Measurements from ENCODE around the gene NMRAL1.

The NMRAL1 gene

DNA sequence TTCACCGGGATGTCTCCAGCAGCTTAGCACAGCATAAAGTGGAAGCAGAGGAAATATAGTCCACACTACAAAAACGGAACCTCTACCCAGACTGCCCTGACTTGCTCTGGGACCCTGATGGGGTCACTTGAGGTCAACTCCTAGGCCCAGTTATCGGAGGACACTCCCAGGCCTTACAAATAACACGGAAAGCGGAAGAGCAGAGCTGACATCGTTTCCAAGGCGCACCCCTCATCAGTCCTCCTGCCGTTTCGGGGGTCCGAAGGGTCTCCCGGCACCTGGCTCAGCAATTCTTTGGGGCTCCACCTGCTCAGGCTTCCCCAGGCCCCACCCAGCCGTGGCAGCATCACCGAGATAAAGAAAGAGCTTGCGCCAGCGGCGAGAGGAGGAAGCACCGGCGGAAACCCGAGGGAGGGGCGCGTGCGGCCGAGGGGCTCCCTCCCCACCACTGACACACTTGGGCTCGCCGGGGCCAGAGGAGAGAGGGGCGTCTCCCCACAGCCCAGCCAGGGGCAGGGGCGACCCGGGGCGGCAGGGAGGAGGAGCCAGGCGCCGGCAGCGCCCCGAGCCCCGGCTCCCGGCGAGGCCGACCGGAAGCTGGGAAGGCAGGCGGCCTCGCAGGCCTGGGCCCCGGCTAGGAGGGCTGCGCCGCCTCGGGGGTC lies 58.8 kb downstream of the NMRAL1 start:
- H3K79me2 ChIP-seq (ENCODE audit: control insufficient read depth, low read length) = peaks cover 47% of the 10 kb centered on the region
- H3K27ac ChIP-seq (ENCODE audit: low read depth, low read length) = peak overlapping the region; percentile 57
- H3K9me2 ChIP-seq (replicated peaks; ENCODE audit: control insufficient read depth, low read length) = no peaks in the 10 kb centered on the region
- H3K4me1 ChIP-seq (ENCODE audit: control insufficient read depth, low read length) = peaks cover 27% of the 10 kb centered on the region
- TF ChIP-seq EZH2phosphoT487 (IDR thresholded peaks at IDR 0.05; ENCODE audit: borderline replicate concordance, low read length) = no peak
- TF ChIP-seq, protein P1, sequence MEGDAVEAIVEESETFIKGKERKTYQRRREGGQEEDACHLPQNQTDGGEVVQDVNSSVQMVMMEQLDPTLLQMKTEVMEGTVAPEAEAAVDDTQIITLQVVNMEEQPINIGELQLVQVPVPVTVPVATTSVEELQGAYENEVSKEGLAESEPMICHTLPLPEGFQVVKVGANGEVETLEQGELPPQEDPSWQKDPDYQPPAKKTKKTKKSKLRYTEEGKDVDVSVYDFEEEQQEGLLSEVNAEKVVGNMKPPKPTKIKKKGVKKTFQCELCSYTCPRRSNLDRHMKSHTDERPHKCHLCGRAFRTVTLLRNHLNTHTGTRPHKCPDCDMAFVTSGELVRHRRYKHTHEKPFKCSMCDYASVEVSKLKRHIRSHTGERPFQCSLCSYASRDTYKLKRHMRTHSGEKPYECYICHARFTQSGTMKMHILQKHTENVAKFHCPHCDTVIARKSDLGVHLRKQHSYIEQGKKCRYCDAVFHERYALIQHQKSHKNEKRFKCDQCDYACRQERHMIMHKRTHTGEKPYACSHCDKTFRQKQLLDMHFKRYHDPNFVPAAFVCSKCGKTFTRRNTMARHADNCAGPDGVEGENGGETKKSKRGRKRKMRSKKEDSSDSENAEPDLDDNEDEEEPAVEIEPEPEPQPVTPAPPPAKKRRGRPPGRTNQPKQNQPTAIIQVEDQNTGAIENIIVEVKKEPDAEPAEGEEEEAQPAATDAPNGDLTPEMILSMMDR (IDR thresholded peaks at IDR 0.05; ENCODE audit: low read depth, low read length, poor library complexity, severe bottlenecking) = no peak
- H3K36me3 ChIP-seq (ENCODE audit: control insufficient read depth, low read length) = peaks cover 27% of the 10 kb centered on the region
- H3F3A ChIP-seq (ENCODE audit: control insufficient read depth, insufficient read depth) = peaks cover 7% of the 10 kb centered on the region
- no peaks in the 10 kb centered on the region for H3K27me3 ChIP-seq (ENCODE audit: control insufficient read depth, low read length)
- H3K9me3 ChIP-seq (ENCODE audit: control insufficient read depth, insufficient read depth, low read length) = no peaks in the 10 kb centered on the region
- H3K4me2 ChIP-seq (ENCODE audit: low read length) = peak overlapping the region; percentile 69
- 0 out of 2 replicates have a peak, but pooled peaks cover 4% of the 10 kb centered on the region for H4K20me1 ChIP-seq (ENCODE audit: control insufficient read depth, insufficient read depth, low read depth, low read length)
- H3K4me3 ChIP-seq (ENCODE audit: low read length) = peak overlapping the region; percentile 81

- Histone ChIP-seq H3K4me3 (ENCODE audit: low read length) (peak overlapping the region; percentile 81), H3K4me1 (ENCODE audit: control insufficient read depth, low read length) (peaks cover 27% of the 10 kb centered on the region), H3K4me2 (ENCODE audit: low read length) (peak overlapping the region; percentile 69), H3K27ac (ENCODE audit: low read depth, low read length) (peak overlapping the region; percentile 57), H3K9me3 (ENCODE audit: control insufficient read depth, insufficient read depth, low read length) (no peaks in the 10 kb centered on the region), H3K36me3 (ENCODE audit: control insufficient read depth, low read length) (peaks cover 39% of the 10 kb centered on the region), H4K20me1 (ENCODE audit: control insufficient read depth, insufficient read depth, low read depth, low read length) (0 out of 2 replicates have a peak, but pooled peaks cover 4% of the 10 kb centered on the region), H3F3A (ENCODE audit: control insufficient read depth, insufficient read depth) (peaks cover 7% of the 10 kb centered on the region), H3K27me3 (ENCODE audit: control insufficient read depth, low read length) (no peaks in the 10 kb centered on the region), H3K79me2 (ENCODE audit: control insufficient read depth, low read length) (peaks cover 56% of the 10 kb centered on the region), H3K9me2 (replicated peaks; ENCODE audit: control insufficient read depth, low read length) (no peaks in the 10 kb centered on the region)
- no peak for TF ChIP-seq EZH2phosphoT487 (IDR thresholded peaks at IDR 0.05; ENCODE audit: borderline replicate concordance, low read length)
- TF ChIP-seq, protein P1 (IDR thresholded peaks at IDR 0.05; ENCODE audit: low read depth, low read length, poor library complexity, severe bottlenecking) = no peak
Observed at GRCh38 chr16:4414187-4414917, 60.1 kb downstream of the NMRAL1 start.

GRCh38 chr16:4412854-4413253 lies 61.6 kb downstream of the NMRAL1 start:
- Histone ChIP-seq H3K4me3 (ENCODE audit: low read length) (no peak overlapping the region), H3K4me2 (ENCODE audit: low read length) (no peak overlapping the region), H3K9me3 (ENCODE audit: control insufficient read depth, insufficient read depth, low read length) (no peaks in the 10 kb centered on the region), H3K9me2 (replicated peaks; ENCODE audit: control insufficient read depth, low read length) (no peaks in the 10 kb centered on the region), H3K27me3 (ENCODE audit: control insufficient read depth, low read length) (no peaks in the 10 kb centered on the region), H3K27ac (ENCODE audit: low read depth, low read length) (no peak overlapping the region), H3K4me1 (ENCODE audit: control insufficient read depth, low read length) (peaks cover 27% of the 10 kb centered on the region), H4K20me1 (ENCODE audit: control insufficient read depth, insufficient read depth, low read depth, low read length) (0 out of 2 replicates have a peak, but pooled peaks cover 4% of the 10 kb centered on the region), H3K36me3 (ENCODE audit: control insufficient read depth, low read length) (peaks cover 52% of the 10 kb centered on the region), H3F3A (ENCODE audit: control insufficient read depth, insufficient read depth) (peaks cover 7% of the 10 kb centered on the region; the same call in 1 of the 2 replicates), H3K79me2 (ENCODE audit: control insufficient read depth, low read length) (peaks cover 59% of the 10 kb centered on the region)
- TF ChIP-seq EZH2phosphoT487 (IDR thresholded peaks at IDR 0.05; ENCODE audit: borderline replicate concordance, low read length) = no peak
- TF ChIP-seq, protein P1 (IDR thresholded peaks at IDR 0.05; ENCODE audit: low read depth, low read length, poor library complexity, severe bottlenecking) = no peak

Data from DOHH2 (cell line).